Stimulated activated naive CD4-positive, alpha-beta T cell treated with Interleukin-2 at 50 U/mL for 16 hours (primary cell): ENCODE results near the gene USP17L22.
"Not testable (repeated sequence)": the region's sequence is repeated elsewhere in the genome, so short reads cannot be mapped to it uniquely, and the experiment has no call there.

Experiments
- DNase-seq: peaks from one replicate; lab custom pipeline; 2025; lab: John Stamatoyannopoulos, UW

USP17L22 gene

GRCh38 chr4:9267319-9267718 is at the start of gene USP17L22:
Gene USP17L22, plus strand, starts transcription at chr4:9267619. Its CDS starts 0 bp downstream, at chr4:9267619.
- DNase-seq: not testable (repeated sequence)

- not testable (repeated sequence) for DNase-seq
Measured at GRCh38 chr4:9219852-9220251, 47.6 kb upstream of the USP17L22 start, which contains the start of gene USP17L12. Gene USP17L12, plus strand, starts transcription at chr4:9220152. Its CDS starts 0 bp downstream, at chr4:9220152.

GRCh38 chr4:9224596-9224995 is 42.8 kb upstream of the USP17L22 start, which contains the start of gene USP17L13:
Gene USP17L13, plus strand, starts transcription at chr4:9224896. Its CDS starts 0 bp downstream, at chr4:9224896.
- not testable (repeated sequence) for DNase-seq

GRCh38 chr4:9230249-9230648 is 37.2 kb upstream of the USP17L22 start:
- DNase-seq: not testable (repeated sequence)

- DNase-seq: not testable (repeated sequence)
Measured at GRCh38 chr4:9234085-9234484, 33.3 kb upstream of the USP17L22 start, which contains the start of gene USP17L15. Gene USP17L15, plus strand, starts transcription at chr4:9234385. Its CDS starts 0 bp downstream, at chr4:9234385.

GRCh38 chr4:9238461-9238860 is 29.0 kb upstream of the USP17L22 start:
- DNase-seq: not testable (repeated sequence)

GRCh38 chr4:9243579-9243978 is 23.8 kb upstream of the USP17L22 start, which contains the start of gene USP17L17:
Gene USP17L17, plus strand, starts transcription at chr4:9243879. Its CDS starts 0 bp downstream, at chr4:9243879.
- not testable (repeated sequence) for DNase-seq

GRCh38 chr4:9247953-9248680 is 19.3 kb upstream of the USP17L22 start, which contains the start of gene USP17L18:
Gene USP17L18, plus strand, starts transcription at chr4:9248630. Its CDS starts 0 bp downstream, at chr4:9248630.
- DNase-seq: not testable (repeated sequence)

- not testable (repeated sequence) for DNase-seq
Measured at GRCh38 chr4:9253078-9253477, 14.3 kb upstream of the USP17L22 start, which contains the start of gene USP17L19. Gene USP17L19, plus strand, starts transcription at chr4:9253378. Its CDS starts 0 bp downstream, at chr4:9253378.

- not testable (repeated sequence) for DNase-seq
Measured at GRCh38 chr4:9257824-9258223, 9.6 kb upstream of the USP17L22 start, which contains the start of gene USP17L20. Gene USP17L20, plus strand, starts transcription at chr4:9258124. Its CDS starts 0 bp downstream, at chr4:9258124.

GRCh38 chr4:9262572-9262971 is 4.8 kb upstream of the USP17L22 start, which contains the start of gene USP17L21:
Gene USP17L21, plus strand, starts transcription at chr4:9262872. Its CDS starts 0 bp downstream, at chr4:9262872.
- DNase-seq: not testable (repeated sequence)

- not testable (repeated sequence) for DNase-seq
Measured at GRCh38 chr4:9271719-9272118, 4.3 kb downstream of the USP17L22 start.
